DLD1 (cell line): ENCODE measurements around the gene IGF2R.
"Not testable (repeated sequence)": the region's sequence is repeated elsewhere in the genome, so short reads cannot be mapped to it uniquely, and the experiment has no call there.

ENCODE experiments used
- in situ Hi-C: cut with HindIII; loops from 2 replicates; pipeline ENCODE4 v1.10.0; 2017; ENCODE audit warnings: low sequenced_read_pairs

IGF2R gene

GRCh38 chr6:159968295-159969203, at the start of gene IGF2R:
Gene IGF2R (plus strand): TSS chr6:159969082. CDS start chr6:159969247, 165 bp downstream.
- in situ Hi-C loops, result no loop called here

- in situ Hi-C loops, result no loop called here
Observed at GRCh38 chr6:159919800-159920199, 49.1 kb upstream of the IGF2R start.

GRCh38 chr6:159924150-159924549, 44.7 kb upstream of the IGF2R start:
- in situ Hi-C loops, result not testable (repeated sequence)

GRCh38 chr6:159926542-159927203, 42.2 kb upstream of the IGF2R start:
- in situ Hi-C loops, result no loop called here

- in situ Hi-C loops, result no loop called here
Observed at GRCh38 chr6:159929819-159930218, 39.1 kb upstream of the IGF2R start.

- in situ Hi-C loops, result no loop called here
Observed at GRCh38 chr6:159931112-159931511, 37.8 kb upstream of the IGF2R start.

GRCh38 chr6:159931846-159932245, 37.0 kb upstream of the IGF2R start:
- in situ Hi-C loops, result no loop called here

- in situ Hi-C loops, result no loop called here
Observed at GRCh38 chr6:159933077-159933476, 35.8 kb upstream of the IGF2R start.

GRCh38 chr6:159934181-159934580, 34.7 kb upstream of the IGF2R start:
- in situ Hi-C loops, result no loop called here

GRCh38 chr6:159935065-159935464, 33.8 kb upstream of the IGF2R start:
- in situ Hi-C loops, result no loop called here

- in situ Hi-C loops, result no loop called here
Observed at GRCh38 chr6:159935633-159936032, 33.2 kb upstream of the IGF2R start.

GRCh38 chr6:159939591-159940016, 29.3 kb upstream of the IGF2R start:
- in situ Hi-C loops, result no loop called here

GRCh38 chr6:159941286-159942113, 27.4 kb upstream of the IGF2R start:
- in situ Hi-C loops, result no loop called here

GRCh38 chr6:159943101-159943632, 25.7 kb upstream of the IGF2R start:
- in situ Hi-C loops, result no loop called here

- in situ Hi-C loops, result no loop called here
Observed at GRCh38 chr6:159943968-159944598, 24.8 kb upstream of the IGF2R start.

GRCh38 chr6:159945801-159946392, 23.0 kb upstream of the IGF2R start:
- in situ Hi-C loops, result no loop called here

- in situ Hi-C loops, result no loop called here
Observed at GRCh38 chr6:159946912-159947311, 22.0 kb upstream of the IGF2R start.

GRCh38 chr6:159948199-159948598, 20.7 kb upstream of the IGF2R start:
- in situ Hi-C loops, result no loop called here

- in situ Hi-C loops, result no loop called here
Observed at GRCh38 chr6:159951772-159952171, 17.1 kb upstream of the IGF2R start.
